ENCODE results near the gene GLI3.
A peak's percentile ranks its signal among the peaks of the same experiment; 100 is the strongest.

GLI3 gene

DNA sequence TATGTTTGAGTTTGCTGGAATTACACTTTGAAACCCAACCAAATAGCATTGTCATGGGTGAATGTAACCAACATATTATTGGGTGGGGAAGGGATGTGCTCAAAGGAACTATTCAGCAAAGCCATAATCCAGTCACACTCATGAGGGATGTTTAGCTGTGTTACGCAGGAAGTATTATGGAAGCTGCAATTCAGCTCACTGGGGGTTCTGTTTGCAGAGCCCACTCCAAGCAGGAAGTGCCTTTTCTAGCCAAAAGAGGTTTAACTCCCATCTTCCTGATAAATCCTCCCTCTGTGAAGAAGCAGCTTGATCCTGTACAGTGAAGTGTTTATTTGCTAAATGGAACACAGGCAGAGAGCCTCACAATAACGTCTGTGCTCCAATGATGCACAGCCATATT lies 172.5 kb downstream of the GLI3 start:
- Histone ChIP-seq H3K4me1 (ENCODE audit: control insufficient read depth, insufficient read depth, low read length) (peaks cover 52% of the 10 kb centered on the region), H3K4me3 (ENCODE audit: insufficient read depth, low read depth, low read length) (no peak overlapping the region), H3K9me3 (ENCODE audit: control insufficient read depth, low read length) (no peaks in the 10 kb centered on the region), H3K27ac (ENCODE audit: insufficient read depth, low read depth, low read length, poor library complexity, severe bottlenecking) (no peak overlapping the region), H3K27me3 (ENCODE audit: control insufficient read depth, insufficient read depth, low read length, poor library complexity, severe bottlenecking) (no peaks in the 10 kb centered on the region), H3K36me3 (ENCODE audit: control insufficient read depth, insufficient read depth, low read length) (peaks cover 2% of the 10 kb centered on the region)
- WGBS, 2 experiments: 81 to 84% methylated on average over 2 of the region's 2 CpGs

DNA sequence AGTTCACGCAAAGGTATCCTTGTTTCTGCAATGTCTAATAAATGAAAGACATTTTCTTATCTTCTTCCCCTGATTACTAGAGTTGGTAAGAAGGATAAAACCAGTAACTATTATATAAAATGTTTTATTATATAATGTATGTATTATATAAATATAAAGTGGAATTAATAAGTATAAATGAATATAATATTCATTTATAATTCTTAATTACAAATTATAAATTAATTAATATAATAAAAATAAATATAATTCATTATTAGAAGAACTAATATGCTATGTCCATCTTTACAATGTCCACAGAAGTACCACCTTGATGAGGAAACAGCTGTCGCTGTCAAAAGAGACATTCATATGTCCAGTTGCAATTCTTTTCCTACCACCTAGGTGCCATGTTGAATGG lies 177.7 kb downstream of the GLI3 start:
- H3K4me3 ChIP-seq (ENCODE audit: insufficient read depth, low read depth, low read length): no peak overlapping the region
- 100% methylated on average over 1 of the region's 2 CpGs for WGBS, 2 experiments

DNA sequence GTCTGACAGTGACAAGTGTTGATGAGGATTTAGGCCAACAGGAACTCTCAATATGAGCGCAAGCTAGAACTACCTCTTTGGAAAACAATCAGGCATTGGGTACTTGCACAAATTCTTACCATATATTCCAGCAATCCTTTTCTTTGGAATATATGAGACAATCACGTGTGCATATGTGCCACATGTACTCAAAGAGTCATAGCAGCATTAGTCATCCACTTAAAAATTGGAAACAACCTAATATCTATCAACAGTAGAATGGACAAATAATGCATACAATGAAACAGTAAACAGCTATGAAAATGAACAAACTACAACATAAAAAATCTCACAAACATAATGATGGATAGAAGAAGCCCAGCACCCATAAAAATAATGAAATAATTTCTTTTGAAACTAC lies 179.7 kb downstream of the GLI3 start:
- H3K36me3 ChIP-seq (ENCODE audit: control insufficient read depth, insufficient read depth, low read length): peaks cover 9% of the 10 kb centered on the region

More for the DNA sequence above, 177.7 kb downstream of the GLI3 start:
- Histone ChIP-seq H3K4me1 (ENCODE audit: control insufficient read depth, insufficient read depth, low read length) (peaks cover 2% of the 10 kb centered on the region), H3K9me3 (ENCODE audit: control insufficient read depth, low read length) (no peaks in the 10 kb centered on the region), H3K27me3 (ENCODE audit: control insufficient read depth, insufficient read depth, low read length, poor library complexity, severe bottlenecking) (no peaks in the 10 kb centered on the region), H3K27ac (ENCODE audit: insufficient read depth, low read depth, low read length, poor library complexity, severe bottlenecking) (no peak overlapping the region), H3K36me3 (ENCODE audit: control insufficient read depth, insufficient read depth, low read length) (no peaks in the 10 kb centered on the region)

DNA sequence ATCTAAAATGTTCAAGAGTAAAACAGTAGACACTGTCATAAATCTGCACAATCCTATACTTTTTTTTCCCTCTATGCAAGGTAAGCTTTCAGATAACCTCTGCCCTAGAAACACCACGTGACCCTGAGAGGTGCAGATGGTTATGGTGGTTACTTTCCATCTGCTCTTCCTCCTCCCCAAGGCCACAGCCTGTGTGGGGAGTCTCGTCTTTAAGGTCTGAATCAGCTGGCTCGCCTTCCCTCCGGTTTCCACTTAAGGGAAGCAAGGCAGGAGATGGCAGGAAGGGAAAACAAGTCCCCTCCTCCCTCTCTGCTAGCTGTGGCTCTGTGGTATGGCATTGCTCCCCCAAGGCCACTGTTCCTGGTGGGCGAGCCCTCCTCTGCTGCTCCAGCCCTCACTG lies 181.8 kb downstream of the GLI3 start:
- H3K36me3 ChIP-seq (ENCODE audit: control insufficient read depth, insufficient read depth, low read length): peaks cover 12% of the 10 kb centered on the region
- no peaks in the 10 kb centered on the region for H3K9me3 ChIP-seq (ENCODE audit: control insufficient read depth, low read length)
- no peaks in the 10 kb centered on the region for H3K4me1 ChIP-seq (ENCODE audit: control insufficient read depth, insufficient read depth, low read length)
- H3K27me3 ChIP-seq (ENCODE audit: control insufficient read depth, insufficient read depth, low read length, poor library complexity, severe bottlenecking): no peaks in the 10 kb centered on the region
- no peak overlapping the region for H3K27ac ChIP-seq (ENCODE audit: insufficient read depth, low read depth, low read length, poor library complexity, severe bottlenecking)
- WGBS, 2 experiments: 93 to 98% methylated on average over 5 of the region's 5 CpGs
- no peak overlapping the region for H3K4me3 ChIP-seq (ENCODE audit: insufficient read depth, low read depth, low read length)

More for the DNA sequence above, 179.7 kb downstream of the GLI3 start:
- no peaks in the 10 kb centered on the region for H3K27me3 ChIP-seq (ENCODE audit: control insufficient read depth, insufficient read depth, low read length, poor library complexity, severe bottlenecking)
- WGBS, 2 experiments: 98 to 100% methylated on average over 2 of the region's 2 CpGs
- H3K9me3 ChIP-seq (ENCODE audit: control insufficient read depth, low read length): no peaks in the 10 kb centered on the region
- no peak overlapping the region for H3K27ac ChIP-seq (ENCODE audit: insufficient read depth, low read depth, low read length, poor library complexity, severe bottlenecking)
- H3K4me1 ChIP-seq (ENCODE audit: control insufficient read depth, insufficient read depth, low read length): no peaks in the 10 kb centered on the region
- H3K4me3 ChIP-seq (ENCODE audit: insufficient read depth, low read depth, low read length): no peak overlapping the region

DNA sequence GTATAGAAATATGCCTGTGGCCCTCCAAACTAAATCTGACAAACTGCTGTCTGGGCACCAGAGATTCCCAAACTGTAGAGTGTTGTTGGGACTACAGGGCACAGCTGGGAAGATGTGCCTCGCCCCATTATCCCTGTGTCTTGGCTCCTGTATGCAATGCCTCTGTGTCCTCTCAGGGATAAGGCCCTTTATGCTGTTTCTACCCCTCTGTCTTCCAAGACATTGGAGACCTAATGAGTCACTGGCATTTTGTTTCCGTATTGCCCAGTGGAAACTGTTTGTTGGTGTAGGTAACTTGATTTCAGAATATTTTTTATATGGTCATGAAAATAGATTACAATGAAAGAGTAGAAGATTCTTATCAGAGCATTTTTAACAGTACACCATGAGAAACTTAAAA lies 183.2 kb downstream of the GLI3 start:
- peaks cover 21% of the 10 kb centered on the region for H3K36me3 ChIP-seq (ENCODE audit: control insufficient read depth, insufficient read depth, low read length)
- H3K27me3 ChIP-seq (ENCODE audit: control insufficient read depth, insufficient read depth, low read length, poor library complexity, severe bottlenecking): no peaks in the 10 kb centered on the region
- H3K9me3 ChIP-seq (ENCODE audit: control insufficient read depth, low read length): no peaks in the 10 kb centered on the region
- peak overlapping the region; percentile 19 for H3K27ac ChIP-seq (ENCODE audit: insufficient read depth, low read depth, low read length, poor library complexity, severe bottlenecking)
- H3K4me3 ChIP-seq (ENCODE audit: insufficient read depth, low read depth, low read length): no peak overlapping the region
- no peaks in the 10 kb centered on the region for H3K4me1 ChIP-seq (ENCODE audit: control insufficient read depth, insufficient read depth, low read length)
- WGBS, 2 experiments: 93 to 94% methylated on average over 2 of the region's 2 CpGs

DNA sequence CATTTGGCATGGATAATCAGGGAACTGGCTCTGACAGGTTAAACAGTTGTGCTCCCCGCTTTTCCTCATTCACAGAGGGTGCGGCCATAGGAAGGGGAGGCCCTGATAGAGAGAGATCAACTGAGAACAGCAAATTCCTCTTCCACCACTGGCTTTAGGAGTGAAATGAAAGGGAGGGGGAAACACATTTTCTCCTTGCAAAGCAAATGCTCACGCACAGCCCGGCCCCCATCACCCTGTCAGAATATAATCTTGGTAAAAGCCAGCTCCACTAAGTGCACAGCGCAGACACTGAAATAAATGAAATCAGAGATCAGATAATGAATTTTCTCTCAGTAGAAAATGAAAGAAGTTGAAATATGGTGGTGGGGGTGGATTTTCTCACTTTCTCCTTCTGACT lies 187.2 kb downstream of the GLI3 start:
- no peaks in the 10 kb centered on the region for H3K4me1 ChIP-seq (ENCODE audit: control insufficient read depth, insufficient read depth, low read length)
- 96 to 97% methylated on average over 5 of the region's 5 CpGs for WGBS, 2 experiments
- no peak overlapping the region for H3K27ac ChIP-seq (ENCODE audit: insufficient read depth, low read depth, low read length, poor library complexity, severe bottlenecking)

DNA sequence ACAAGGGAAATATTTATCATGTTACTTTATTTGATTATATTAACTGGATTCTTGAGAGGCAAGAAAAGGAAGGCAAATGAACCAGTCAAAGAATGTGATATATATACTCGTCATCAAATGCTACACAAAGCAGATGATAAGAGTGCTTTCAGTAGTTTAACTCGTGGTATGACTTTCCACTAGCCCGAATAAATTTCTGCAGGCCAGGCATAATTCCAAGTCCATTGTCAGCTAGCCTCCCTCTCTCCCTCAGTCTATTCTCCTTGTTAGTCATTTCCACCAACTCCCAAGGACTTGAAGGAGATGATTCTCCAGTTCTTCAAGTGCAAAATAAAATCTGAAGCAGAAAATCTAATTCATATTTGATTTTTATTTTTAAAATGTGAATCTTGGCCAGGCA lies 190.5 kb downstream of the GLI3 start:
- H3K9me3 ChIP-seq (ENCODE audit: control insufficient read depth, low read length): no peaks in the 10 kb centered on the region
- no peak overlapping the region for H3K27ac ChIP-seq (ENCODE audit: insufficient read depth, low read depth, low read length, poor library complexity, severe bottlenecking)
- no peaks in the 10 kb centered on the region for H3K27me3 ChIP-seq (ENCODE audit: control insufficient read depth, insufficient read depth, low read length, poor library complexity, severe bottlenecking)
- peaks cover 70% of the 10 kb centered on the region for H3K36me3 ChIP-seq (ENCODE audit: control insufficient read depth, insufficient read depth, low read length)
- 98 to 100% methylated on average over 3 of the region's 3 CpGs for WGBS, 2 experiments
- no peak overlapping the region for H3K4me3 ChIP-seq (ENCODE audit: insufficient read depth, low read depth, low read length)
- no peaks in the 10 kb centered on the region for H3K4me1 ChIP-seq (ENCODE audit: control insufficient read depth, insufficient read depth, low read length)

More for the DNA sequence above, 187.2 kb downstream of the GLI3 start:
- Histone ChIP-seq H3K36me3 (ENCODE audit: control insufficient read depth, insufficient read depth, low read length) (peaks cover 56% of the 10 kb centered on the region), H3K27me3 (ENCODE audit: control insufficient read depth, insufficient read depth, low read length, poor library complexity, severe bottlenecking) (no peaks in the 10 kb centered on the region), H3K4me3 (ENCODE audit: insufficient read depth, low read depth, low read length) (no peak overlapping the region), H3K9me3 (ENCODE audit: control insufficient read depth, low read length) (no peaks in the 10 kb centered on the region)

DNA sequence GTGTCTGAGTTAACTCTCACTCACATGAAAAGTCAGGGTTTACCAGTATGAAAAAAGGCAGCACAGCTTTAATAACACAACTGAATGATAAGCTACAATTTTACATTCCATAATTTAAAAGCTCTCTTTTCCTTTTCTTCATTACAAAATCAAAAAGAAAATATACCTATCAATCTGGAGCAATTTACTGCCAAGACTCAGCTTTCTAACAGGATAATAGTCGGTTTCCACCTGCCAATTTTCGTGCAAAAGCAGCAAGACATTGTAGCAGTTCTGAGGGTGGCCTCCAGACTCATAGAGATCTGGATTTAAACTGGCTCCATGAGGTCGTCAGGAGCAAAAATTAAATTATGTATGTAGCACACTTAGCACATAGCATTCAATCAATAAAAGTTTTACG lies 191.0 kb downstream of the GLI3 start:
- no peak overlapping the region for H3K27ac ChIP-seq (ENCODE audit: insufficient read depth, low read depth, low read length, poor library complexity, severe bottlenecking)
- H3K36me3 ChIP-seq (ENCODE audit: control insufficient read depth, insufficient read depth, low read length): peaks cover 70% of the 10 kb centered on the region
- H3K4me3 ChIP-seq (ENCODE audit: insufficient read depth, low read depth, low read length): no peak overlapping the region
- no peaks in the 10 kb centered on the region for H3K9me3 ChIP-seq (ENCODE audit: control insufficient read depth, low read length)
- 89 to 99% methylated on average over 3 of the region's 4 CpGs for WGBS, 2 experiments
- no peaks in the 10 kb centered on the region for H3K4me1 ChIP-seq (ENCODE audit: control insufficient read depth, insufficient read depth, low read length)
- H3K27me3 ChIP-seq (ENCODE audit: control insufficient read depth, insufficient read depth, low read length, poor library complexity, severe bottlenecking): no peaks in the 10 kb centered on the region

DNA sequence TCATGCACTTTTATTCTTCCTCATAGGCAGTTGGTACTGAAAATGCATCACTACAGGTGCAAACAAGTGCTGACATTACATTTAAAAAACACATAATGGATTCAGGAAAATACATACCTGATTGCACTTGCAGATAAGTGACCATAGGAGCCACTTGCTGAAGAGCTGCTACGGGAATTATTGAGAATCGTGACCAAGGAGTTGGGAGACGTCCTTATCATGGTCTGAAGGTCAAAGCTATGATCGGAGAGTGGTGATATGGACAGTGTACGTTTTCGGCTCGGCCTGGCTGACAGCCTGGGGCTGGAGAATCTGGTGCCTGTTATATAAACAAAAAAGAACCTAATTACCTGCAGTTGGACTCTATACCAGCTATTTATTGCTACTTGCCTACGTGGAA lies 197.1 kb downstream of the GLI3 start:
- Histone ChIP-seq H3K4me1 (ENCODE audit: control insufficient read depth, insufficient read depth, low read length) (no peaks in the 10 kb centered on the region), H3K27me3 (ENCODE audit: control insufficient read depth, insufficient read depth, low read length, poor library complexity, severe bottlenecking) (no peaks in the 10 kb centered on the region), H3K27ac (ENCODE audit: insufficient read depth, low read depth, low read length, poor library complexity, severe bottlenecking) (no peak overlapping the region), H3K36me3 (ENCODE audit: control insufficient read depth, insufficient read depth, low read length) (peaks cover 77% of the 10 kb centered on the region), H3K9me3 (ENCODE audit: control insufficient read depth, low read length) (no peaks in the 10 kb centered on the region), H3K4me3 (ENCODE audit: insufficient read depth, low read depth, low read length) (no peak overlapping the region)
- WGBS, 2 experiments: 90 to 99% methylated on average over 8 of the region's 8 CpGs

DNA sequence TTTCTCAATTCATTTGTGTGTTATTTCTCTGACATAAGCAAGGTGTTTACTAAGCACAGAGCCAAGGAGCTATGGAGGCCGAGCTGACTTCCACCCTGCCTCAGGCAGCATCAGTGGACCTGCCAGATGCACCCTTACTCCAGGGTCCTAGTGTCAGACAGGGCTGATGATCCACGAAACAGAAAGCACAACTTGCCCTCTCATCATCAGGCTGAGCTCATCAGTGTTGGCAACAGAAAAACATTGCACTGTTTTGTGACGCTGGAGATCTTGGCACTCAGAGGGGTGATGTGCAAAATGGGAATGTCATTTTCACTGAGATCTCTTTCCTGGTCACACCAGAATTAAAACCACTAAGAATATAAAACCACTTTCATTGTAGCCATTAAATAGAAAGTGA lies 201.8 kb downstream of the GLI3 start:
- Histone ChIP-seq H3K9me3 (ENCODE audit: control insufficient read depth, low read length) (no peaks in the 10 kb centered on the region), H3K27ac (ENCODE audit: insufficient read depth, low read depth, low read length, poor library complexity, severe bottlenecking) (no peak overlapping the region), H3K36me3 (ENCODE audit: control insufficient read depth, insufficient read depth, low read length) (peaks cover 64% of the 10 kb centered on the region), H3K27me3 (ENCODE audit: control insufficient read depth, insufficient read depth, low read length, poor library complexity, severe bottlenecking) (no peaks in the 10 kb centered on the region), H3K4me1 (ENCODE audit: control insufficient read depth, insufficient read depth, low read length) (no peaks in the 10 kb centered on the region), H3K4me3 (ENCODE audit: insufficient read depth, low read depth, low read length) (no peak overlapping the region)
- 84 to 93% methylated on average over 3 of the region's 3 CpGs for WGBS, 2 experiments

DNA sequence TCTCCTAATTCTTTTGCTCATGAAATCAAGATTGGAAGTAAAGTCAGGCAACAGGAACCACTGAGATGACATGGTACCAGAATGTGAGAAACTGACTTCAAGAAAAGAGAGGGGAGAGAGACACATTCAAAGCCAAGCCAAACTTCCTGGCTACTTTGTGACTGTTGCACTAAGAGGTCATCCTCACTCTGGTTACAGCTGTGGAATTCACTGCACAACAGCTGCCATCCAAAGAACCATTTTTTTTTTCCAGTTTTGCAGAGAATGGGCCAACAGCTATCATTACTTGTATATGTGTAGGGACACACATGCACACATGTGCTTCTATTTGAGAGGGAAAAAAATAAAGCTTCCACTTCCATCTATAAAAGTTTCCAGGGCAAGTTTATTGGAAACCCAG lies 203.5 kb downstream of the GLI3 start:
- H3K27ac ChIP-seq (ENCODE audit: insufficient read depth, low read depth, low read length, poor library complexity, severe bottlenecking): no peak overlapping the region
- no peak overlapping the region for H3K4me3 ChIP-seq (ENCODE audit: insufficient read depth, low read depth, low read length)
- H3K36me3 ChIP-seq (ENCODE audit: control insufficient read depth, insufficient read depth, low read length): peaks cover 52% of the 10 kb centered on the region
- H3K27me3 ChIP-seq (ENCODE audit: control insufficient read depth, insufficient read depth, low read length, poor library complexity, severe bottlenecking): no peaks in the 10 kb centered on the region
- H3K4me1 ChIP-seq (ENCODE audit: control insufficient read depth, insufficient read depth, low read length): no peaks in the 10 kb centered on the region
- no peaks in the 10 kb centered on the region for H3K9me3 ChIP-seq (ENCODE audit: control insufficient read depth, low read length)

All from ectodermal cell (in vitro differentiated cells).